H9 (cell line): Measurements from ENCODE around the gene SLC5A2. TPM values are rescaled to one million over a fixed set of nuclear protein-coding genes. Genes with fewer than 3 reads are reported as not detected.

Experiments
- DNase-seq: peaks from one replicate; pipeline ENCODE4 v3.0.0-alpha.2; 2017
- H2AFZ ChIP-seq: one replicate; pipeline ENCODE4 v1.6.1; 2013; ENCODE audit warnings: mild to moderate bottlenecking, low read length, control low read depth, moderate library complexity
- H2AK5ac ChIP-seq: 2 replicates; pipeline ENCODE4 v1.6.1; 2013; ENCODE audit warnings: low read length, control low read depth, mixed read lengths; ENCODE audit not compliant: insufficient read length
- H2BK120ac ChIP-seq: one replicate; pipeline ENCODE4 v1.6.1; 2013; ENCODE audit warnings: low read depth, mild to moderate bottlenecking, low read length, control low read depth, inconsistent platforms; ENCODE audit not compliant: poor library complexity, severe bottlenecking
- H2BK12ac ChIP-seq: 2 replicates; pipeline ENCODE4 v1.6.1; 2013; ENCODE audit warnings: low read length, control low read depth, mixed read lengths, low read depth; ENCODE audit not compliant: insufficient read length
- H2BK15ac ChIP-seq: 2 replicates; pipeline ENCODE4 v1.6.1; 2013; ENCODE audit warnings: low read depth, low read length, control low read depth
- H2BK20ac ChIP-seq: one replicate; pipeline ENCODE4 v1.6.1; 2013; ENCODE audit warnings: low read depth, mild to moderate bottlenecking, low read length, control low read depth, inconsistent platforms; ENCODE audit not compliant: poor library complexity, severe bottlenecking
- H2BK5ac ChIP-seq: 2 replicates; pipeline ENCODE4 v1.6.1; 2013; ENCODE audit warnings: low read length, control low read depth, mixed read lengths; ENCODE audit not compliant: insufficient read length
- H3K14ac ChIP-seq: 2 replicates; pipeline ENCODE4 v1.6.1; 2013; ENCODE audit warnings: low read length, control low read depth; ENCODE audit not compliant: insufficient read depth
- H3K18ac ChIP-seq: 2 replicates; pipeline ENCODE4 v1.6.1; 2013; ENCODE audit warnings: low read depth, mild to moderate bottlenecking, mixed read lengths, low read length, control low read depth; ENCODE audit not compliant: insufficient read length
- H3K23ac ChIP-seq: 2 replicates; pipeline ENCODE4 v1.6.1; 2013; ENCODE audit warnings: low read length, control low read depth, mixed read lengths, low read depth; ENCODE audit not compliant: insufficient read length
- H3K23me2 ChIP-seq: 2 replicates; pipeline ENCODE4 v1.6.1; 2013; ENCODE audit warnings: low read depth, mild to moderate bottlenecking, mixed read lengths, low read length, control low read depth; ENCODE audit not compliant: insufficient read length, poor library complexity, severe bottlenecking
- H3K27ac ChIP-seq: 2 replicates; pipeline ENCODE4 v1.5.1; 2013; ENCODE audit warnings: low read length, control low read depth, mixed read lengths, low read depth; ENCODE audit not compliant: insufficient read length
- H3K27me3 ChIP-seq: 2 replicates; pipeline ENCODE4 v1.6.1; 2013; ENCODE audit warnings: low read length, control low read depth, inconsistent platforms; ENCODE audit not compliant: insufficient read depth
- H3K4ac ChIP-seq: 2 replicates; pipeline ENCODE4 v1.6.1; 2013; ENCODE audit warnings: low read depth, mild to moderate bottlenecking, control low read depth, inconsistent platforms, low read length, moderate library complexity
- H3K4me1 ChIP-seq: 2 replicates; pipeline ENCODE4 v1.6.1; 2013; ENCODE audit warnings: low read length, control low read depth, inconsistent platforms; ENCODE audit not compliant: insufficient read depth
- H3K4me2 ChIP-seq: 2 replicates; pipeline ENCODE4 v1.6.1; 2013; ENCODE audit warnings: low read length, control low read depth, mixed read lengths; ENCODE audit not compliant: insufficient read length, insufficient read depth
- H3K56ac ChIP-seq: 2 replicates; pipeline ENCODE4 v1.6.1; 2013; ENCODE audit warnings: low read depth, mild to moderate bottlenecking, mixed read lengths, low read length, control low read depth; ENCODE audit not compliant: insufficient read length
- H3K79me1 ChIP-seq: 2 replicates; pipeline ENCODE4 v1.6.1; 2013; ENCODE audit warnings: low read depth, mild to moderate bottlenecking, moderate library complexity, low read length, control low read depth, inconsistent platforms; ENCODE audit not compliant: insufficient read depth, poor library complexity, severe bottlenecking
- H3K79me2 ChIP-seq: 2 replicates; pipeline ENCODE4 v1.6.1; 2013; ENCODE audit warnings: low read length, control low read depth, inconsistent platforms; ENCODE audit not compliant: insufficient read depth
- H3K9ac ChIP-seq: 2 replicates; pipeline ENCODE4 v1.6.1; 2013; ENCODE audit warnings: low read length, control low read depth, mixed read lengths; ENCODE audit not compliant: insufficient read length; ENCODE audit errors: extremely low read depth
- H3K9me3 ChIP-seq: one replicate; pipeline ENCODE4 v1.6.1; 2013; ENCODE audit warnings: low read depth, low read length, inconsistent platforms; ENCODE audit not compliant: control insufficient read depth
- H3T11ph ChIP-seq: one replicate; pipeline ENCODE4 v1.6.1; 2013; ENCODE audit warnings: mild to moderate bottlenecking, low read length, control low read depth, inconsistent platforms
- H4K20me1 ChIP-seq: one replicate; pipeline ENCODE4 v1.6.1; 2013; ENCODE audit not compliant: control insufficient read depth, insufficient read length, insufficient read depth
- H4K5ac ChIP-seq: 2 replicates; pipeline ENCODE4 v1.6.1; 2013; ENCODE audit warnings: low read depth, mild to moderate bottlenecking, mixed read lengths, low read length, control low read depth; ENCODE audit not compliant: insufficient read length
- H4K8ac ChIP-seq: replicated peaks from 2 replicates; pipeline ENCODE4 v1.6.1; 2013; ENCODE audit warnings: low read length, control low read depth, mixed read lengths, low read depth; ENCODE audit not compliant: insufficient read length
- H4K91ac ChIP-seq: 2 replicates; pipeline ENCODE4 v1.6.1; 2013; ENCODE audit warnings: low read depth, mild to moderate bottlenecking, moderate library complexity, mixed read lengths, low read length, control low read depth; ENCODE audit not compliant: insufficient read length
- H3K27ac Mint-ChIP-seq, 3 experiments: 2 replicates in 2 of 3; 3 replicates in 1 of 3; pipeline ENCODE4 v1.8.0; 2020 to 2021; ENCODE audit warnings: mixed read lengths in 3 of 3, mild to moderate bottlenecking in 1 of 3, moderate library complexity in 1 of 3
- H3K27me3 Mint-ChIP-seq: 2 replicates; pipeline ENCODE4 v1.8.0; 2021; ENCODE audit warnings: low read depth, mild to moderate bottlenecking, moderate library complexity, mixed read lengths
- H3K36me3 Mint-ChIP-seq, 3 experiments: 2 replicates in 2 of 3; 3 replicates in 1 of 3; pipeline ENCODE4 v1.8.0; 2020 to 2021; ENCODE audit warnings: low read depth in 3 of 3, mixed read lengths in 3 of 3; ENCODE audit not compliant: insufficient read depth in 1 of 3
- H3K4me1 Mint-ChIP-seq, 2 experiments: 2 replicates each; pipeline ENCODE4 v1.8.0; 2020; ENCODE audit warnings: mixed read lengths in 2 of 2
- H3K4me3 Mint-ChIP-seq, 2 experiments: 2 replicates in 1 of 2; 3 replicates in 1 of 2; pipeline ENCODE4 v1.8.0; 2020 to 2021; ENCODE audit warnings: mild to moderate bottlenecking in 2 of 2, mixed read lengths in 2 of 2, moderate library complexity in 1 of 2
- H3K9me3 Mint-ChIP-seq, 2 experiments: 2 replicates in 1 of 2; 3 replicates in 1 of 2; pipeline ENCODE4 v1.8.0; 2020; ENCODE audit warnings: mild to moderate bottlenecking in 2 of 2, mixed read lengths in 2 of 2, moderate library complexity in 1 of 2
- CTCF ChIP-seq: fragments of 200-600 bp; sonication (generic); conservative IDR thresholded peaks from 3 replicates; pipeline ENCODE4 v1.8.0; 2021; ENCODE audit warnings: antibody characterized with exemption, mild to moderate bottlenecking
- WGBS: extraction: QIAGEN DNeasy Blood & Tissue Kit; methylation state at CpG from one replicate; pipeline ENCODE4 v1.1.7; 2013; ENCODE audit warnings: missing lambda C conversion rate, low lambda C conversion rate, mixed read lengths; ENCODE audit not compliant: insufficient read length; ENCODE audit errors: extremely low coverage; 5-methylcytosine and 5-hydroxymethylcytosine counted together
- total RNA-seq: library from RNA; stranded (reverse); gene quantifications from 2 replicates; pipeline ENCODE4 v1.2.1, GENCODE V29; 2021

Gene SLC5A2
- total RNA-seq, 1 experiment from 2014 or later = 0.52 TPM

DNA sequence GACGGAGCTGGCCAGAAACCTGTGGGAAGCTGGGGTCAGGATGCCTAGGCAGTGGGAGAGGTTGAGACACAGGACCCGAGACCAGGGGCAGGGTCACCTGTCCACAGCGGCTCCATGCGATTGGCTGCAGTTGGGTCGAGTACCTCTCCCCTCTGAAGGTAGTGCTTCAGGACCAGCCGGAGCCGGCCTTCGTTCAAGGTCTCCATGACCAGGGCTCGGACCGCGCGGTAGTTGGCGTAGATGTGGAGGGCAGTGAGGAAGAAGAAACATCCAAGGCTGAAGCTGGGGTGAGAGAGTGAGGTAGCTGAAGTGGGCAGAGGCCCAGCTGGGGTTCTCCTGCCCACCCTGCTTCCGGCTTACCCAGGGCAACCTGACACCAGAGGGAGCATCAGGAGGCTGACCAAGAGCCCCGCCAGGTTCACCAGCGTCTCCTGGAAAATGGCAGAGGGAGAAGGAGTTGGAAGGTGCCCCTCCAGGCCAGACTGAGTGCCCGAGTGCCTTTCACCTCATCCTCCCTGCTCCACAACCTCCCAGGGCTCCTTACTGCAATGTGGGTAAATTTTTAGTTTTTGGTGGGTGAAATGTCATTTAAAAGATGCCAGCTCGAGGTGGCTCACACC, 10.7 kb downstream of the SLC5A2 start:
- DNase-seq = no peak

More for the DNA sequence above, 10.7 kb downstream of the SLC5A2 start:
- Histone ChIP-seq H3K79me1 (no peaks in the 10 kb centered on the region), H2BK20ac (no peak overlapping the region), H3K4ac (no peak overlapping the region), H3K23me2 (peaks cover under 1% of the 10 kb centered on the region), H2BK15ac (no peak overlapping the region), H3K4me2 (no peak overlapping the region), H3K27ac (no peak overlapping the region), H3K9me3 (no peaks in the 10 kb centered on the region), H4K8ac (no peak overlapping the region), H3K23ac (no peak overlapping the region), H3K56ac (no peak overlapping the region), H4K5ac (no peak overlapping the region), H2BK12ac (no peak overlapping the region), H3K79me2 (no peaks in the 10 kb centered on the region), H3K9ac (no peak overlapping the region), H2BK120ac (no peak overlapping the region), H2AFZ (no peak overlapping the region), H4K91ac (no peak overlapping the region), H3K27me3 (peaks cover 4% of the 10 kb centered on the region; the same call in 1 of the 2 replicates), H3T11ph (no peak overlapping the region), H3K18ac (no peak overlapping the region), H2AK5ac (no peak overlapping the region), H4K20me1 (no peaks in the 10 kb centered on the region), H3K14ac (no peak overlapping the region), H3K4me1 (no peaks in the 10 kb centered on the region), H2BK5ac (no peak overlapping the region)
- peaks cover 14% of the 10 kb centered on the region for H3K27me3 Mint-ChIP-seq
- H3K4me1 Mint-ChIP-seq = 0 out of 4 replicates have a peak, but pooled peaks cover 0 to 2% of the 10 kb centered on the region in 2 experiments
- H3K36me3 Mint-ChIP-seq = peaks cover 17 to 60% (median 34%) of the 10 kb centered on the region in 3 experiments; a peak in 6 of 7 replicates
- no CpG with 5 or more reads among the region's 18 CpGs for WGBS
- no peak overlapping the region for H3K4me3 Mint-ChIP-seq
- 0 out of 7 replicates have a peak overlapping the region, but pooled peaks of 1 of the 3 experiments have one; percentile 52 for H3K27ac Mint-ChIP-seq
- peaks cover 0 to 2% of the 10 kb centered on the region in 2 experiments; a peak in 1 of 5 replicates for H3K9me3 Mint-ChIP-seq
- no peak for TF ChIP-seq CTCF
